ENCODE data around the gene CHP1.
"Not testable (repeated sequence)": the region's sequence is repeated elsewhere in the genome, so short reads cannot be mapped to it uniquely, and the experiment has no call there.

The CHP1 gene

DNA sequence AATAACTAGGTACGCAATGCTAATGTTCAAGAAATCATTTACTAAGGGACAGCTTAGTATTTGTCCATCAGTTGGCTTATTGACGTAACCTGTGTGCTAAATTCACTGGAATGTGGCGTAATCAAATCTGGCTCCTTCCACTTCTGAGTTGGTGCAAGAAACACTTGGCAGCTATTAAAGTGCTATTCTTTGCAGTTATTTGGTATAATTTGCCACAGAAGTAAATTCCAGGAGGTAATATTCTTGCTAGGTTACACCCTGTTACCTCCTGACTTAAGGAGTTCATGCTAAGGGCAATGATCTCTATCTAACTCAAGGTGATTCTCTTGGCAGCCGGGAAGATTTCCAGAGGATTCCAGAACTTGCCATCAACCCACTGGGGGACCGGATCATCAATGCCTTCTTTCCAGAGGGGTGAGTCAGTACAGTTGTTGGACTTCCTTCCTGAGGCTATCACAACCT is 25.5 kb downstream of the CHP1 start:
- no peak for DNase-seq (ENCODE audit: low spot score)

DNA sequence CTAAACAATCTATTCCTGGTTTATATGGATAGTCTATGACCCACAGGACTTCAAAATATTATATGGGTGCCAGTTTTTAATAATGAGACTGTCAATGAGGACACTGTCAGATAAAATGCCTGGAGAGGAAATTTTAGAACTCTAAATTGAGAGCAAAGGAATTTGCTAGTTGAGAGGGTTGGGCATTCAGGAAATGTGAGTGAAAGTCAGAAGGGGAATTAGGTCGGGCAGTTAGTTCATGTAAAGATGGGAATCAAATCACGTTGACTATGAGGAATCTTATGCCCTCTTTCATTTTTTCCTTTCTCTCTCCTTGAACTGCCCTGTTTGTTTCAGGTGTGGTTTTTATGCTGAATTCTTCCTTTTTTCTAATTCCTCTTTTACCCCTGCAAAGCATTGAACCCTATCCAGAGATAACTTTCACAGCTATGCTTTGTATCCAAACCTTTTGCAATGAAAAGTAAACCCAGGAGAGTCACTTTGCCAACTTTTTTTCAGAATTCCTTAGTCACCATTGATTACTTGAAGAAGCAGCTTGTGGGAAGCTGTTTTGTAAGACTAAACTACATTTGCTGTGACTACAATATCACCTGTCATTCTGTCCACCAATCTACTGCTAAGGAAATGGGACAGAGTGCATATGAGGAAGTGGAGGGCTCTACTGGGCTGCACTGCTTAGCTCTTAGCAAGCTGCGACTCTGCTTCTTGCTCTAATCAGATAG is 27.8 kb downstream of the CHP1 start:
- peak; percentile 16 for DNase-seq (ENCODE audit: low spot score)

- no peak for DNase-seq (ENCODE audit: low spot score)
Measured at GRCh38 chr15:41259546-41260189, 28.6 kb downstream of the CHP1 start.

DNA sequence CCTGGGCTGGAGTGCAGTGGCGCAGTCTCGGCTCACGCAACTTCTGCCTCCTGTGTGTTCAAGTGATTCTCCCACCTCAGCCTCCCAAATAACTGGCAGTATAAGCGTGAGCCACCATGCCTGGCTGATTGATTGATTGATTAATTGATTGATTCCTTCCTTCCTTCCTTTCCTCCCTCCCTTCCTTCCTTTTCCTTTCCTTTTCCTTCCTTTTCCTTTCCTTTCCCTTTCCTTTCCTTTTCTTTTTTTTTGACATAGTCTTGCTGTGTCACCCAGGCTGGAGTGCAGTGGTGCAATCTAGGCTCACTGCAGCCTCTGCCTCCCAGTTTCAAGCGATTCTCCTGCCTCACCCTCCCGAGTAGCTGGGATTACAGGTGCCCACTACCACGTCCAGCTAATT is 29.9 kb downstream of the CHP1 start:
- not testable (repeated sequence) for DNase-seq (ENCODE audit: low spot score)

GRCh38 chr15:41262571-41262970 is 31.5 kb downstream of the CHP1 start:
- DNase-seq (ENCODE audit: low spot score) = no peak

DNA sequence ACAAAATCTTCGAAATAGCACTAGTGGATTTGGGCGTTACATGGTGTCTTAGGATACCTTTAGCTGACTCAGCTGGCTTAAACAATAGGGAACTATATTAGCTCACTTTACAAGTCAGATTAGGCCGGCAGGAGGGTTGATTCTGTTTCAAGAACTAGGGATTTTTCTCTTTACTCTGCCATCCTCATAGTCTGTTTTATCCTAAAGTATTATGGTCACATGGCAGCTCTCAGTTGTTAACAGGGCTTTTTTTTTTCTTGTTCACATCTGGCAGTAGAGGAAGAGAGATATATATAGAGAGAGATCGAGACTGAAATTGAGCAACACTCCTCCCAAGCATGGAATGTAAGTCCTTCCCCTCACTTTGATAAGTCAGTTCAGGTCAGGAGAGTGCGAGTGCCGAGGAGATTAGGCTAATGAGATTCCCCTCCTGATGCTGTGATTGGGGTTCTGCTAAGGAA is 32.9 kb downstream of the CHP1 start:
- no peak for DNase-seq (ENCODE audit: low spot score)

GRCh38 chr15:41269887-41270286 is 38.8 kb downstream of the CHP1 start:
- no peak for DNase-seq (ENCODE audit: low spot score)

GRCh38 chr15:41276831-41277230 is 45.8 kb downstream of the CHP1 start:
- DNase-seq (ENCODE audit: low spot score) = no peak

GRCh38 chr15:41278319-41278718 is 47.3 kb downstream of the CHP1 start:
- DNase-seq (ENCODE audit: low spot score) = no peak

DNA sequence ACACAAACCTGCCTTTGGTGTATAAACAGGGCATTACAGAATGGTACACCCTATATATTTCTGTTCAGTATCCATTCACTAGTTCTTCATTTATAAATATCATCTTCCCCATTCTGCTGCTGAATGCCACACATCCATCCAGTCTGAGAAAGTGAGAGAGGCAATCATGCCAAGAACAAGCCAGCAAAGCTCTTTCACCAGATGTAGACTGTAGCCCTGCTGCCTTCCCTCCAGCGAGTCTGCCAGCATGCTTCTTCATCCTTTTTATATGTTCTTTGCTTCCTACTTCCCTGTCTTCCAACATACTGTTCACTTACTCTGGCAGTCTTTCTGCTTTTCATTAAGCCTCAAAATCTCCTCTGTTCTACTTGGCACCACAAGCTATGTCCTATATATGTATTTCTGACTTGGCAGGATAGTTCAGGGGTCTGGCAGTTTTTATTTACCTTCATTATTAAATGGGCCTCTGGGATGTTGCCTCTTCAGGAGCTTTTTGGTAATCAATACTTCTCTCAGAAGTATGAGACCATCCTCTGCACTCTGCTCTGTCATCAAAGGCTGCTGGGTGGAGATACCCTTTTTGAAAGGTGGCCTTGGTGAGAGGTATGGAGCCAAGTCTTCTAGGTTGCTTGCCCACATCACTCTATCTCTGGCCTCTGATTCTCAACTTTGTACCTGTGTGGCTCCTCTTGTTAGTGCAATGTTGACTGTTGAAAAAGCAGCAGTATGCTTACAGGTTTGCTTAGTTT is 48.6 kb downstream of the CHP1 start:
- no peak for DNase-seq (ENCODE audit: low spot score)

- DNase-seq (ENCODE audit: low spot score) = no peak
Measured at GRCh38 chr15:41281236-41281635, 50.2 kb downstream of the CHP1 start.

DNA sequence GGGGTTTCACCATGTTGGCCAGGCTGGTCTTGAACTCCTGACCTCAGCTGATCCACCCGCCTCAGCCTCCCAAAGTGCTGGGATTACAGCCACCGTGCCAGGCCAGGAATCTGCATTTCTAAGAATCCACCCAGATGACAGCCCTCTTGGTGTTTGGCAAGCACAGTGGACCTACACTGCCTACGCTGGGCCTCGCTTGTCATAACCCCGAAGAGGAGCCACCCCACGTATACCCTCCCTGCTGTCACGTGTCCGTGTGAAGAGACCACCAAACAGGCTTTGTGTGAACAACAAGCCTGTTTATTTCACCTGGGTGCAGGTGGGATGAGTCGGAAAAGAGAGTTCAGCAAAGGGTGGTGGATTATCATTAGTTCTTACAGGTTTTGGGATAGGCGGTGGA is 51.4 kb downstream of the CHP1 start:
- not testable (repeated sequence) for DNase-seq (ENCODE audit: low spot score)

DNA sequence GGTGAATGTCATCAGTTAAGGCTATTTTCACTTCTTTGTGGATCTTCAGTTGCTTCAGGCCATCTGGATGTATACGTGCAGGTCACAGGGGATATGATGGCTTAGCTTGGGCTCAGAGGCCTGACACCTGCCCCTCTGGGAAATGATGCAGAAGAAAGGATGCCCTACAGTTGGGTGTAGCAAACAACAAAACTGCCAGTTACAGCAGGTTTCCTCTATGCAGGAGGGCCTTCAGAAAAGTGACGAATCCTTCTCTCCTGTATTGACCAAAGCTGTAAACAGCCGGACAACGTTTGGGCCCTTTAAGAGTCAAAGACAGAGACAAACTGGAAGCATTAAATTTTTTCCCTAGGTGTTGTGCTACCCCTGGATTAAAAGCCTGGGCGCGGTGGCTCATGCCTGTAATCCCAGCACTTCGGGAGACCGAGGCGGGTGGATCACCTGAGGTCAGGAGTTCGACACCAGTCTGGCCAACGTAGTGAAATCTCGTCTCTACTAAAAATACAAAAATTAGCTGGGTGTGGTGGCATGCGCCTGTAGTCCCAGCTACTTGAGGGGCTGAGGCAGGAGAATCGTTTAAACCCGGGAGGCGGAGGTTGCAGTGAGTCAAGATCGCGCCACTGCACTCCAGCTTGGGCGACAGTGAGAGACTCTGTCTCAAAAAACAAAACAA is 52.0 kb downstream of the CHP1 start:
- not testable (repeated sequence) for DNase-seq (ENCODE audit: low spot score)

- peak; percentile 99 for DNase-seq (ENCODE audit: low spot score)
Measured at GRCh38 chr15:41283653-41284426, 52.8 kb downstream of the CHP1 start.

GRCh38 chr15:41284427-41285177 is 53.5 kb downstream of the CHP1 start:
- DNase-seq (ENCODE audit: low spot score) = peak; percentile 20

DNA sequence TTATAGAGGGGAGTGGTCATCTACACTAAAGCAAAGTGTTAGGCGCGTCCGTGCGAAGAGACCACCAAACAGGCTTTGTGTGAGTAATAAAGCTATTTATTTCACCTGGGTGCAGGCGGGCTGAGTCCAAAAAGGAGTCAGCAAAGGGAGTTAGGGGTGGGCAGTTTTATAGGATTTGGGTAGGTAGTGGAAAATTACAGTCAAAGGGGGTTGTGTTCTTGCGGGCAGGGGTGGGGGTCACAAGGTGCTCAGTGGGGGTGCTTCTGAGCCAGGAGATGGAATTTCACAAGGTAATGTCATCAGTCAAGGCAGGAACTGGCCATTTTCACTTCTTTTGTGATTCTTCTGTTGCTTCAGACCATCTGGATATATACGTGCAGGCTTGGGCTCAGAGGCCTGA is 54.2 kb downstream of the CHP1 start:
- DNase-seq (ENCODE audit: low spot score) = no peak

GRCh38 chr15:41286665-41287333 is 55.7 kb downstream of the CHP1 start:
- no peak for DNase-seq (ENCODE audit: low spot score)

DNA sequence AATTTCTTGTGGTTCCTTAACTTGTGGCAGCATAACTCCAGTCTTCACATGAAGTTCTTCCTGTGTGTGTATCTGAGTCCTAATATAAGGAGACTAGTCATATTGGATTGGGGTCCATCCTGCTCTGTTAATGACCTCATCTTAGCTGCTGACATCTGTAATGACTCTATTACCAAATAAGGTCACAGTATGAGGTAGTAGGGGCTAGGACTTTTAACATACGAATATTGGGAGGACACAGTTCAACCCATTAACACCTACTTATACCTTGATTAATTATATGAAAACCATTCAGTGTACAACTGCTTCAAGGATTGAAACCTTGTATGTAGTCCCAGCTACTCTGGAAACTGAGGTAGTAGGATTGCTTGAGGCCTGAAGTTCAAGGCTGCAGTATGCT is 57.4 kb downstream of the CHP1 start:
- DNase-seq (ENCODE audit: low spot score) = no peak

- DNase-seq (ENCODE audit: low spot score) = no peak
Measured at GRCh38 chr15:41289953-41290352, 58.9 kb downstream of the CHP1 start.

DNA sequence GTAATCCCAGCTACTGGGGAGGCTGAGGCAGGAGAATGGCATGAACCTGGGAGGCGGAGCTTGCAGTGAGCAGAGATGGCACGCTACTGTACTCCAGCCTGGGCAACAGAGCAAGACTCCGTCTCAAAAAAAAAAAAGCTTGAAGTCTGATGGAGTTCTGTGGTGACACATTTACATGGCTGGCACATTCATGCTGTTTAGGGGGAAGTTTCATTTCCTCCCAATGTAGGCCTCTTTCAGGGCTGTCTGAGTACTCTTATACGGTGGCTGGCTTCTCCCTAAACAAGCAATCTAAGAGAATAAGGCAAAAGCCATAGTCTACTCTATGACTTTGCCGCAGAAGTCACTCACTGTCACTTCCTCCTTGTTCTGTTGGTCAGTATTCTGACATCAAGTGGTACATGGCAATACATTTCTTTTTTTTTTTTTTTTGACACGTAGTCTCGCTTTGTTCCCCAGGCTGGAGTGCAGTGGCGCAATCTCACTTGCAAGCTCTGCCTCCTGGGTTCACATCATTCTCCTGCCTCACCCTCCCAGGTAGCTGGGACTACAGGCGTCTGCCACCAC is 60.1 kb downstream of the CHP1 start:
- peak; percentile 27 for DNase-seq (ENCODE audit: low spot score)

All from globus pallidus (tissue), 1 donor.